Lung (tissue), 12 donors: ENCODE results near the gene ALK. TPM values are rescaled to one million over a fixed set of nuclear protein-coding genes. Genes with fewer than 3 reads are reported as not detected.

Experiments used
- ATAC-seq: fragments of 200-7000 bp; cut with Tn5 transposase; one replicate; pipeline ENCODE4 v1.9.1; 2020; ENCODE audit warnings: moderate number of reproducible peaks; ENCODE audit not compliant: insufficient read depth, low FRiP score
- DNase-seq, 3 donors: peaks; one replicate each; pipeline ENCODE4 v3.0.0-alpha.2; 2013 to 2017
- H3K27ac ChIP-seq, 2 donors: one replicate each; pipeline ENCODE4 v1.5.1; 2013; ENCODE audit warnings: mild to moderate bottlenecking in 2 of 2, moderate library complexity in 2 of 2, control low read depth in 1 of 2, inconsistent platforms in 1 of 2, low read depth in 1 of 2, low read length in 1 of 2
- H3K27me3 ChIP-seq, 3 donors: one replicate each; pipeline ENCODE4 v1.5.1; 2013; ENCODE audit warnings: low read length in 2 of 3; ENCODE audit not compliant: control insufficient read depth in 3 of 3, insufficient read depth in 3 of 3
- H3K36me3 ChIP-seq, 4 donors: one replicate each; pipeline ENCODE4 v1.5.1; 2013; ENCODE audit warnings: low read length in 4 of 4, mild to moderate bottlenecking in 1 of 4, moderate library complexity in 1 of 4; ENCODE audit not compliant: control insufficient read depth in 4 of 4, insufficient read depth in 4 of 4
- H3K4me1 ChIP-seq, 5 donors: one replicate each; pipeline ENCODE4 v1.5.1; 2013; ENCODE audit warnings: low read length in 5 of 5, mild to moderate bottlenecking in 2 of 5, moderate library complexity in 1 of 5; ENCODE audit not compliant: control insufficient read depth in 5 of 5, insufficient read depth in 5 of 5
- H3K4me3 ChIP-seq: one replicate; pipeline ENCODE4 v1.5.1; 2013; ENCODE audit warnings: mild to moderate bottlenecking, control low read depth, moderate library complexity
- H3K9ac ChIP-seq, 2 donors: one replicate each; pipeline ENCODE4 v1.5.1; 2013; ENCODE audit warnings: low read length in 2 of 2, control low read depth in 1 of 2; ENCODE audit not compliant: insufficient read depth in 1 of 2
- H3K9me3 ChIP-seq, 4 donors: one replicate each; pipeline ENCODE4 v1.5.1; 2013; ENCODE audit warnings: low read length in 3 of 4, mild to moderate bottlenecking in 1 of 4, moderate library complexity in 1 of 4; ENCODE audit not compliant: control insufficient read depth in 4 of 4, insufficient read depth in 3 of 4
- CTCF ChIP-seq: IDR thresholded peaks from 2 replicates; pipeline ENCODE4 v1.5.1; 2012; ENCODE audit warnings: mild to moderate bottlenecking; ENCODE audit errors: control extremely low read depth, extremely low read depth
- WGBS, 2 donors: extraction: QIAGEN DNeasy Blood & Tissue Kit; methylation state at CpG; one replicate each; pipeline ENCODE4 v1.1.7; 2013; 5-methylcytosine and 5-hydroxymethylcytosine counted together
- polyA plus RNA-seq, 2 donors: library from polyadenylated mRNA; stranded (reverse); fragments of 200-250 nt; gene quantifications; one replicate each; pipeline ENCODE4 v1.2.1, GENCODE V29; 2013
- total RNA-seq, 2 donors: library from RNA; depleted of rRNA in 1 of 2; stranded (reverse); fragments of >200 nt in 1 of 2; gene quantifications; one replicate each; pipeline ENCODE4 v1.2.1, GENCODE V29; 2014 to 2021
- donor health status: control.
- donor health status: control.
- donor health status: Bipolar disorder and iron deficiency.
- donor health status: healthy.
- donor health status: DM: yes; HTN: yes; CAD: no.

ALK gene
- total and polyA plus RNA-seq, 4 donors, result 0.09 to 0.25 (median 0.10) TPM; not detected in 1

- no peak for DNase-seq
- no peak for TF ChIP-seq CTCF
- no peak overlapping the region for H3K9ac ChIP-seq
- H3K4me1 ChIP-seq, result peaks cover 0 to 6% (median 0%) of the 10 kb centered on the region in 5 donors
- peaks cover 0 to 4% (median 0%) of the 10 kb centered on the region in 4 donors for H3K9me3 ChIP-seq
- H3K27me3 ChIP-seq, result no peaks in the 10 kb centered on the region
- H3K36me3 ChIP-seq, result no peaks in the 10 kb centered on the region
- no peak overlapping the region for H3K4me3 ChIP-seq
- 90% methylated on average over 1 of the region's 1 CpG for WGBS, 2 donors
- ATAC-seq, result no peak
- no peak overlapping the region for H3K27ac ChIP-seq
Measured at GRCh38 chr2:29524652-29525051, 396.7 kb downstream of the ALK start.

GRCh38 chr2:29522951-29523669, 398.3 kb downstream of the ALK start:
- Histone ChIP-seq H3K4me3 (no peak overlapping the region), H3K9ac (no peak overlapping the region), H3K27me3 (no peaks in the 10 kb centered on the region), H3K4me1 (peaks cover 0 to 5% (median 0%) of the 10 kb centered on the region in 5 donors), H3K36me3 (no peaks in the 10 kb centered on the region), H3K9me3 (peaks cover 0 to 3% (median 0%) of the 10 kb centered on the region in 4 donors), H3K27ac (no peak overlapping the region)
- 57 to 65% methylated on average over 5 of the region's 5 CpGs for WGBS, 2 donors
- no peak for DNase-seq
- ATAC-seq, result no peak
- TF ChIP-seq CTCF, result no peak

GRCh38 chr2:29520001-29520400, 401.4 kb downstream of the ALK start:
- DNase-seq (no peak), ATAC-seq (no peak)
- WGBS, 2 donors, result 71 to 72% methylated on average over 5 of the region's 5 CpGs
- Histone ChIP-seq H3K9me3 (peaks cover 0 to 3% (median 0%) of the 10 kb centered on the region in 4 donors), H3K27ac (no peak overlapping the region), H3K4me3 (no peak overlapping the region), H3K27me3 (no peaks in the 10 kb centered on the region), H3K4me1 (peaks cover 0 to 5% (median 0%) of the 10 kb centered on the region in 5 donors), H3K36me3 (no peaks in the 10 kb centered on the region), H3K9ac (no peak overlapping the region)
- TF ChIP-seq CTCF, result no peak
